ENCODE measurements around the gene DCDC1. TPM values are rescaled to one million over a fixed set of nuclear protein-coding genes. Genes with fewer than 3 reads are reported as not detected.

The DCDC1 gene
- total RNA-seq, 4 donors from 2014 or later = 0.32 TPM; not detected in 3

DNA sequence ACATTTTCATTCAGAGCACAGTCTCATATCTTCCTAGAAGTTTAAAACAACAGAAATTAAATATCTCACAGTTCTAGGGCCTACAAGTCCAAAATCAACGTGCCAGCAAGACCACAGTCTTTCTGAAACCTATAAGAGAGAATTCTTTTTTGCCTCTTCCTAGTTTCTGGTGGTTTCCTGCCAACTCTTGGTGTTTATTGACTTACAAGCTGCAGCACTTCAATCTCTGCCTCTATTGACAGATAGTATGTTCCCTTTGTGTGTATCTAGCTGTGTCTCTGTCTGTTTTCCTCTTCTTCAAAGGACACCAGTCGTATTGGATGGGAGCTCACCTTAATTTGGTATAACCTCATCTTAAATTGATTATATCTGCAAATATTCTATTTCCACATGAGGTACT is 347.5 kb downstream of the DCDC1 start:
- Histone ChIP-seq H3K4me3 (no peak overlapping the region), H3K4me1 (no peaks in the 10 kb centered on the region), H3K27me3 (no peaks in the 10 kb centered on the region), H3K36me3 (no peaks in the 10 kb centered on the region), H3K9me3 (no peaks in the 10 kb centered on the region), H3K27ac (no peak overlapping the region)
- TF ChIP-seq CTCF (IDR thresholded peaks at IDR 0.05) (no peak), POLR2AphosphoS5 (IDR thresholded peaks at IDR 0.05) (no peak), EP300 (IDR thresholded peaks at IDR 0.05; ENCODE audit: low read depth) (no peak), POLR2A (IDR thresholded peaks at IDR 0.05) (no peak)
- intact Hi-C loops (cut with DNase I; ENCODE audit: low total_unique reads) = no loop called here
- no peak for DNase-seq
- WGBS, 2 donors (ENCODE audit: low coverage in 1 of 2) = 34 to 41% methylated on average over 2 of the region's 2 CpGs
- in situ Hi-C loops (cut with MboI; ENCODE audit: low pct_ligation_motif_present in 1 of 4, low pct_unique_long_range_greater_than_20kb in 1 of 4, low sequenced_read_pairs in 3 of 4) = loop anchor here in 1 of 4 donors (10.0 kb wide), 1 partner anchor 63 kb away; no protein-coding TSS in a partner anchor

- no peak for DNase-seq
- WGBS, 2 donors (ENCODE audit: low coverage in 1 of 2) = 79 to 90% methylated on average over 3 to 4 of the region's 4 CpGs
- in situ Hi-C loops (cut with MboI; ENCODE audit: low pct_ligation_motif_present in 1 of 4, low pct_unique_long_range_greater_than_20kb in 1 of 4, low sequenced_read_pairs in 3 of 4) = loop anchor here in 1 of 4 donors (10.0 kb wide), 1 partner anchor 65 kb away; no protein-coding TSS in a partner anchor
- no peaks in the 10 kb centered on the region for H3K4me1 ChIP-seq
- H3K9me3 ChIP-seq = no peaks in the 10 kb centered on the region
- no peak for TF ChIP-seq EP300 (IDR thresholded peaks at IDR 0.05; ENCODE audit: low read depth)
- no peak for TF ChIP-seq POLR2AphosphoS5 (IDR thresholded peaks at IDR 0.05)
- TF ChIP-seq POLR2A (IDR thresholded peaks at IDR 0.05) = no peak
- TF ChIP-seq CTCF (IDR thresholded peaks at IDR 0.05) = no peak
- H3K27ac ChIP-seq = no peak overlapping the region
- no peaks in the 10 kb centered on the region for H3K27me3 ChIP-seq
- no peaks in the 10 kb centered on the region for H3K36me3 ChIP-seq
- intact Hi-C loops (cut with DNase I; ENCODE audit: low total_unique reads) = no loop called here
- H3K4me3 ChIP-seq = no peak overlapping the region
Measured at GRCh38 chr11:31019786-31020185, 349.8 kb downstream of the DCDC1 start.

DNA sequence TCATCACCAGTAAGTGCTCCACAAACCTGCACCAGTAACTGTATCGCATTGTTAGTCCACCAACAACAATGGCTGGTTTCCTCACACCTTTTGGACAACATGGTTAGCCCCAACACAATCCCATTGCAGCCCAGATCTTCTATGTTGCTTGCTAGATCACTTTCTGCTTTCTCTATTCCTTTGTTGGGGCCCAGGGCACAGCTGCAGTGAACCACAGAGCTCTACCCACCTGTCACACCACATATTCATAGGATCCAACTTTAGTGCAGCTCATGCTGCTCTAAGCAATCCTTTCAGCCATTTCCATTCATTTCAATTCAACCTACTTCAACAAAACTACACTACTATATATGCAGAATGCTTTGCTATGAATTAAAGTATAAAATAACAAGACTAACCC is 364.3 kb downstream of the DCDC1 start:
- H3K9me3 ChIP-seq = no peaks in the 10 kb centered on the region
- DNase-seq = no peak
- 91% methylated on average over 1 of the region's 1 CpG; no CpG with 5 or more reads in 1 of the 2 donors for WGBS, 2 donors (ENCODE audit: low coverage in 1 of 2)
- intact Hi-C loops (cut with DNase I; ENCODE audit: low total_unique reads) (no loop called here), in situ Hi-C loops (cut with MboI; ENCODE audit: low pct_ligation_motif_present in 1 of 4, low pct_unique_long_range_greater_than_20kb in 1 of 4, low sequenced_read_pairs in 3 of 4) (no loop called here)
- no peak for TF ChIP-seq CTCF (IDR thresholded peaks at IDR 0.05)
- no peak for TF ChIP-seq POLR2AphosphoS5 (IDR thresholded peaks at IDR 0.05)
- TF ChIP-seq POLR2A (IDR thresholded peaks at IDR 0.05) = no peak
- TF ChIP-seq EP300 (IDR thresholded peaks at IDR 0.05; ENCODE audit: low read depth) = no peak
- H3K4me3 ChIP-seq = no peak overlapping the region
- H3K4me1 ChIP-seq = no peaks in the 10 kb centered on the region
- no peak overlapping the region for H3K27ac ChIP-seq
- no peaks in the 10 kb centered on the region for H3K36me3 ChIP-seq
- H3K27me3 ChIP-seq = no peaks in the 10 kb centered on the region

DNA sequence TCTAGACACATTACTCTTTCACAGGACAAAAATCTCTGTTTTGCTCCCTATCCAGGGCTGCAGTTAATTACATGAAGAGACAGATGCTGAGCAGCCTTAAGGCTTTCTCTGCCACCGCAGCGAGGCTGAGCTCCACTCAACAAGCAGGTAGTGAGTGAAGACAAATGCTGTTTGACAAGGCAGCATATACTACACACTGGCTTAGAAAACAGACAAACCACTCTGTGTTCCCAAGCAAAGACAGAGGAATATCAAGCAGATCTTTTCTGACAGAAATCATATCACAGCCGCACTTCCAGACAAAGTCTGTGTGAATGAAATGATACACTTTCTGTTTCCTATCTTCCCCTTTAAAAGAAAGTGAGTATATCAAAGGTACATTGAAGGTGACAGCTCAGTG is 368.1 kb downstream of the DCDC1 start:
- DNase-seq = no peak
- intact Hi-C loops (cut with DNase I; ENCODE audit: low total_unique reads) (no loop called here), in situ Hi-C loops (cut with MboI; ENCODE audit: low pct_ligation_motif_present in 1 of 4, low pct_unique_long_range_greater_than_20kb in 1 of 4, low sequenced_read_pairs in 3 of 4) (no loop called here)
- Histone ChIP-seq H3K4me3 (no peak overlapping the region), H3K27ac (no peak overlapping the region), H3K4me1 (no peaks in the 10 kb centered on the region), H3K36me3 (no peaks in the 10 kb centered on the region), H3K27me3 (no peaks in the 10 kb centered on the region), H3K9me3 (no peaks in the 10 kb centered on the region)
- no peak for TF ChIP-seq EP300 (IDR thresholded peaks at IDR 0.05; ENCODE audit: low read depth)
- no peak for TF ChIP-seq CTCF (IDR thresholded peaks at IDR 0.05)
- TF ChIP-seq POLR2A (IDR thresholded peaks at IDR 0.05) = no peak
- no peak for TF ChIP-seq POLR2AphosphoS5 (IDR thresholded peaks at IDR 0.05)
- 54 to 77% methylated on average over 3 of the region's 3 CpGs for WGBS, 2 donors (ENCODE audit: low coverage in 1 of 2)
